SK-N-SH treated with all-trans-retinoic acid at 6 μM for 48 hours (cell line): ENCODE measurements around the gene SCLT1.

Source experiments
- ATAC-seq: fragments of 200-7000 bp; cut with Tn5 transposase; 3 replicates; pipeline ENCODE4 v1.9.1; 2020; ENCODE audit warnings: mild to moderate bottlenecking, moderate library complexity
- ARNTL ChIP-seq: fragments of 450-650 bp; formaldehyde crosslinking; IDR thresholded peaks from 2 replicates; pipeline ENCODE4 v1.5.0; 2020; ENCODE audit warnings: low read depth, mild to moderate bottlenecking, moderate library complexity, borderline replicate concordance
- BACH2 ChIP-seq: fragments of 250-450 bp; sonication (Bioruptor Pico); IDR thresholded peaks from 2 replicates; pipeline ENCODE4 v1.9.0; 2021; ENCODE audit warnings: mild to moderate bottlenecking, borderline replicate concordance
- ESRRG ChIP-seq: fragments of 250-450 bp; sonication (Bioruptor Pico); IDR thresholded peaks from 2 replicates; pipeline ENCODE4 v1.6.1; 2021; ENCODE audit warnings: mild to moderate bottlenecking
- GLIS3 ChIP-seq: fragments of 250-450 bp; sonication (Bioruptor Pico); IDR thresholded peaks from 2 replicates; pipeline ENCODE4 v1.5.0; 2020; ENCODE audit warnings: mild to moderate bottlenecking, moderate library complexity
- OSR1 ChIP-seq: fragments of 250-450 bp; sonication (Bioruptor Pico); IDR thresholded peaks from 2 replicates; pipeline ENCODE4 v1.8.0; 2022; ENCODE audit warnings: moderate library complexity, mild to moderate bottlenecking, inconsistent platforms
- SNAI2 ChIP-seq: fragments of 250-450 bp; sonication (Bioruptor Pico); IDR thresholded peaks from 2 replicates; pipeline ENCODE4 v1.5.0; 2020; ENCODE audit warnings: mild to moderate bottlenecking, moderate library complexity
- TCF4 ChIP-seq: fragments of 250-450 bp; sonication (Bioruptor Pico); IDR thresholded peaks from 2 replicates; pipeline ENCODE4 v1.8.0; 2021; ENCODE audit warnings: mild to moderate bottlenecking, moderate library complexity, borderline replicate concordance
- TOX ChIP-seq: fragments of 250-450 bp; sonication (Bioruptor Pico); IDR thresholded peaks from 2 replicates; pipeline ENCODE4 v1.8.0; 2021; ENCODE audit warnings: mild to moderate bottlenecking, moderate library complexity, borderline replicate concordance
- ZC3H10 ChIP-seq: fragments of 250-450 bp; sonication (Bioruptor Pico); IDR thresholded peaks from 2 replicates; pipeline ENCODE4 v1.5.1; 2021; ENCODE audit warnings: mild to moderate bottlenecking, moderate library complexity
- ZFP3 ChIP-seq: fragments of 250-450 bp; sonication (Bioruptor Pico); IDR thresholded peaks from 2 replicates; pipeline ENCODE4 v1.5.0; 2020; ENCODE audit warnings: mild to moderate bottlenecking, moderate library complexity
- ZFP30 ChIP-seq: fragments of 450-650 bp; formaldehyde crosslinking; IDR thresholded peaks from 2 replicates; pipeline ENCODE4 v1.5.0; 2022; ENCODE audit warnings: mild to moderate bottlenecking, moderate library complexity
- ZNF565 ChIP-seq: fragments of 450-650 bp; formaldehyde crosslinking; conservative IDR thresholded peaks from 2 replicates; pipeline ENCODE4 v1.5.0; 2020; ENCODE audit warnings: low read depth, mild to moderate bottlenecking, moderate library complexity
- ZNF70 ChIP-seq: fragments of 450-650 bp; formaldehyde crosslinking; IDR thresholded peaks from 2 replicates; pipeline ENCODE4 v1.5.0; 2020; ENCODE audit warnings: mild to moderate bottlenecking, moderate library complexity
- ZNF8 ChIP-seq: fragments of 450-650 bp; formaldehyde crosslinking; IDR thresholded peaks from 2 replicates; pipeline ENCODE4 v1.5.0; 2020; ENCODE audit warnings: mild to moderate bottlenecking, moderate library complexity
- TF ChIP-seq, protein P1 (sequence below): fragments of 250-450 bp; sonication (Bioruptor Pico); IDR thresholded peaks from 2 replicates; pipeline ENCODE4 v1.5.1; 2020; ENCODE audit warnings: low read depth, mild to moderate bottlenecking, moderate library complexity
- TF ChIP-seq, protein P2 (sequence below): fragments of 250-450 bp; sonication (Bioruptor Pico); IDR thresholded peaks from 2 replicates; pipeline ENCODE4 v1.5.1; 2021; ENCODE audit warnings: mild to moderate bottlenecking, moderate library complexity
- TF ChIP-seq, protein P3 (sequence below): fragments of 250-450 bp; sonication (Bioruptor Pico); IDR thresholded peaks from 2 replicates; pipeline ENCODE4 v1.5.0; 2020; ENCODE audit warnings: mild to moderate bottlenecking, moderate library complexity
- TF ChIP-seq, protein P4 (sequence below): fragments of 250-450 bp; sonication (Bioruptor Pico); IDR thresholded peaks from 2 replicates; pipeline ENCODE4 v1.8.0; 2020; ENCODE audit warnings: mild to moderate bottlenecking, moderate library complexity, borderline replicate concordance
- TF ChIP-seq, protein P5 (sequence below): fragments of 250-450 bp; sonication (Bioruptor Pico); IDR thresholded peaks from 2 replicates; pipeline ENCODE4 v1.8.0; 2021; ENCODE audit warnings: low read depth, mild to moderate bottlenecking, moderate library complexity, borderline replicate concordance

Gene SCLT1

DNA sequence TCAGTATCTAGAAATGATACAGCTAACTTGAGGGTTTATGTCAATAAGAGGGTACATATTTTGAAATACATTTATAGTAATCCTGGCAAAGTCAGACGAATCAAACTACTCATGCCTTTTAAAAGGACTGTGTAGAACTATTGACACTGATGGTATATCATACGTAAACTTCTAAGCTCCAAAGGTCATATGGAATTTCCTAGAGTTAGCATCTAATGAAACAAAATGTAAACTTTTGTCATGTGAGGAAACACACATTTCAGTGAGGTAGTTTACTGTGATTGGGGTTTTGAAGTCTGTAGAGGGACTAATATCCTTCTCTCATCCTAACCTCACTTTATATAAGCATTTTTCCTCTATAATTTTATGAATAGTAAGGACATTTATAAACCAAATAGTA is 138.4 kb downstream of the SCLT1 start (continued):
- TF ChIP-seq, protein P1, sequence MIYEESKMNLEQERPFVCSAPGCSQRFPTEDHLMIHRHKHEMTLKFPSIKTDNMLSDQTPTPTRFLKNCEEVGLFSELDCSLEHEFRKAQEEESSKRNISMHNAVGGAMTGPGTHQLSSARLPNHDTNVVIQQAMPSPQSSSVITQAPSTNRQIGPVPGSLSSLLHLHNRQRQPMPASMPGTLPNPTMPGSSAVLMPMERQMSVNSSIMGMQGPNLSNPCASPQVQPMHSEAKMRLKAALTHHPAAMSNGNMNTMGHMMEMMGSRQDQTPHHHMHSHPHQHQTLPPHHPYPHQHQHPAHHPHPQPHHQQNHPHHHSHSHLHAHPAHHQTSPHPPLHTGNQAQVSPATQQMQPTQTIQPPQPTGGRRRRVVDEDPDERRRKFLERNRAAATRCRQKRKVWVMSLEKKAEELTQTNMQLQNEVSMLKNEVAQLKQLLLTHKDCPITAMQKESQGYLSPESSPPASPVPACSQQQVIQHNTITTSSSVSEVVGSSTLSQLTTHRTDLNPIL (CRISPR knock-in tag): no peak
- TF ChIP-seq ESRRG (CRISPR knock-in tag) (no peak), ZFP30 (CRISPR knock-in tag) (no peak), ZNF70 (CRISPR knock-in tag) (no peak), GLIS3 (CRISPR knock-in tag) (no peak), ZFP3 (CRISPR knock-in tag) (no peak), ZNF8 (CRISPR knock-in tag) (no peak)
- TF ChIP-seq, all 23 proteins: peak for 0

DNA sequence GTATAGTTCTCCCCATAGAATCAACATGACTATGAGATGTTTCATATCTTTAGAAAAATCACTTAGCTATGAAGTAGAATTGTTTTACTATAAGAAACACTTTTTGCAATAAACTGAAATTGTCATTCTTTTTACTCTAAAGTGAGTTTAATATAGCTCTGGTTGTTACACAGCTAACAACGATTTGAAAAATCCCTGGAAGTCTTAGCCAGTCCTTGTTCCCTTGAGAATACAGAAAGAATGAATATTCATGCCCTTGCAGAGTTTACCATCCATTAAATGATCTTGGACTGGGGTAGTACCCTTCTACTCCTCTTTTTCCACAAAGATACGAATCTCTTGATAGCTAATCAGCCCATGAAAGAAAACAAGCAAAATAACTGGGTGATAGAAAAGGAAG is 142.0 kb downstream of the SCLT1 start:
- TF ChIP-seq GLIS3 (CRISPR knock-in tag) (no peak), ARNTL (no peak), ZFP30 (CRISPR knock-in tag) (no peak)
- TF ChIP-seq, protein P2, sequence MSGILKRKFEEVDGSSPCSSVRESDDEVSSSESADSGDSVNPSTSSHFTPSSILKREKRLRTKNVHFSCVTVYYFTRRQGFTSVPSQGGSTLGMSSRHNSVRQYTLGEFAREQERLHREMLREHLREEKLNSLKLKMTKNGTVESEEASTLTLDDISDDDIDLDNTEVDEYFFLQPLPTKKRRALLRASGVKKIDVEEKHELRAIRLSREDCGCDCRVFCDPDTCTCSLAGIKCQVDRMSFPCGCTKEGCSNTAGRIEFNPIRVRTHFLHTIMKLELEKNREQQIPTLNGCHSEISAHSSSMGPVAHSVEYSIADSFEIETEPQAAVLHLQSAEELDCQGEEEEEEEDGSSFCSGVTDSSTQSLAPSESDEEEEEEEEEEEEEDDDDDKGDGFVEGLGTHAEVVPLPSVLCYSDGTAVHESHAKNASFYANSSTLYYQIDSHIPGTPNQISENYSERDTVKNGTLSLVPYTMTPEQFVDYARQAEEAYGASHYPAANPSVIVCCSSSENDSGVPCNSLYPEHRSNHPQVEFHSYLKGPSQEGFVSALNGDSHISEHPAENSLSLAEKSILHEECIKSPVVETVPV: no peak
- TF ChIP-seq, protein P3, sequence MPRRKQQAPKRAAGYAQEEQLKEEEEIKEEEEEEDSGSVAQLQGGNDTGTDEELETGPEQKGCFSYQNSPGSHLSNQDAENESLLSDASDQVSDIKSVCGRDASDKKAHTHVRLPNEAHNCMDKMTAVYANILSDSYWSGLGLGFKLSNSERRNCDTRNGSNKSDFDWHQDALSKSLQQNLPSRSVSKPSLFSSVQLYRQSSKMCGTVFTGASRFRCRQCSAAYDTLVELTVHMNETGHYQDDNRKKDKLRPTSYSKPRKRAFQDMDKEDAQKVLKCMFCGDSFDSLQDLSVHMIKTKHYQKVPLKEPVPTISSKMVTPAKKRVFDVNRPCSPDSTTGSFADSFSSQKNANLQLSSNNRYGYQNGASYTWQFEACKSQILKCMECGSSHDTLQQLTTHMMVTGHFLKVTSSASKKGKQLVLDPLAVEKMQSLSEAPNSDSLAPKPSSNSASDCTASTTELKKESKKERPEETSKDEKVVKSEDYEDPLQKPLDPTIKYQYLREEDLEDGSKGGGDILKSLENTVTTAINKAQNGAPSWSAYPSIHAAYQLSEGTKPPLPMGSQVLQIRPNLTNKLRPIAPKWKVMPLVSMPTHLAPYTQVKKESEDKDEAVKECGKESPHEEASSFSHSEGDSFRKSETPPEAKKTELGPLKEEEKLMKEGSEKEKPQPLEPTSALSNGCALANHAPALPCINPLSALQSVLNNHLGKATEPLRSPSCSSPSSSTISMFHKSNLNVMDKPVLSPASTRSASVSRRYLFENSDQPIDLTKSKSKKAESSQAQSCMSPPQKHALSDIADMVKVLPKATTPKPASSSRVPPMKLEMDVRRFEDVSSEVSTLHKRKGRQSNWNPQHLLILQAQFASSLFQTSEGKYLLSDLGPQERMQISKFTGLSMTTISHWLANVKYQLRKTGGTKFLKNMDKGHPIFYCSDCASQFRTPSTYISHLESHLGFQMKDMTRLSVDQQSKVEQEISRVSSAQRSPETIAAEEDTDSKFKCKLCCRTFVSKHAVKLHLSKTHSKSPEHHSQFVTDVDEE: no peak
- ATAC-seq: no peak

DNA sequence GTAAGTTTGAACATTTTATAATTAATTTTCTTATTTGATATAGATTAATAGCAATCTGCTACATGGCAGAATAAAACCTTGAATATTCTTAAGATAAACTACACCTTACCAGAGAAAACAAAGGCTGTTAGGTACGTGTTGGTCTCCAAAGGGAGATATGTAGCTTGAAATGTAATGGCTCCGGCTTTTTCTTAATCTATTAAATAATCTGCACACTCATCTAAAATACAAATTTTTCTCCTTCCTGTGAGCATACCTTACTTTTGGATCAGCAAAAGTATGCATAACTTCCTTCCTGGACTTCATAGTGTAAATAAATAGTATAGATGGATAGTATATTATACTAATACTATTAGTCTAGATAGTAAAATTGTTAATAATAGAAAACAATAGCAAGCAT is 142.5 kb downstream of the SCLT1 start:
- ATAC-seq: no peak
- TF ChIP-seq, protein P1 (CRISPR knock-in tag): no peak
- TF ChIP-seq GLIS3 (CRISPR knock-in tag): no peak
- no peak for TF ChIP-seq SNAI2 (CRISPR knock-in tag)
- TF ChIP-seq ZNF70 (CRISPR knock-in tag): no peak
- no peak for TF ChIP-seq ZFP3 (CRISPR knock-in tag)
- TF ChIP-seq ZNF8 (CRISPR knock-in tag): no peak
- no peak for TF ChIP-seq ZNF565 (CRISPR knock-in tag)
- no peak for TF ChIP-seq ESRRG (CRISPR knock-in tag)
- no peak for TF ChIP-seq ARNTL
- TF ChIP-seq, protein P4, sequence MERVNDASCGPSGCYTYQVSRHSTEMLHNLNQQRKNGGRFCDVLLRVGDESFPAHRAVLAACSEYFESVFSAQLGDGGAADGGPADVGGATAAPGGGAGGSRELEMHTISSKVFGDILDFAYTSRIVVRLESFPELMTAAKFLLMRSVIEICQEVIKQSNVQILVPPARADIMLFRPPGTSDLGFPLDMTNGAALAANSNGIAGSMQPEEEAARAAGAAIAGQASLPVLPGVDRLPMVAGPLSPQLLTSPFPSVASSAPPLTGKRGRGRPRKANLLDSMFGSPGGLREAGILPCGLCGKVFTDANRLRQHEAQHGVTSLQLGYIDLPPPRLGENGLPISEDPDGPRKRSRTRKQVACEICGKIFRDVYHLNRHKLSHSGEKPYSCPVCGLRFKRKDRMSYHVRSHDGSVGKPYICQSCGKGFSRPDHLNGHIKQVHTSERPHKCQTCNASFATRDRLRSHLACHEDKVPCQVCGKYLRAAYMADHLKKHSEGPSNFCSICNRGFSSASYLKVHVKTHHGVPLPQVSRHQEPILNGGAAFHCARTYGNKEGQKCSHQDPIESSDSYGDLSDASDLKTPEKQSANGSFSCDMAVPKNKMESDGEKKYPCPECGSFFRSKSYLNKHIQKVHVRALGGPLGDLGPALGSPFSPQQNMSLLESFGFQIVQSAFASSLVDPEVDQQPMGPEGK: no peak
- TF ChIP-seq OSR1 (CRISPR knock-in tag): no peak
- no peak for TF ChIP-seq TOX (CRISPR knock-in tag)

DNA sequence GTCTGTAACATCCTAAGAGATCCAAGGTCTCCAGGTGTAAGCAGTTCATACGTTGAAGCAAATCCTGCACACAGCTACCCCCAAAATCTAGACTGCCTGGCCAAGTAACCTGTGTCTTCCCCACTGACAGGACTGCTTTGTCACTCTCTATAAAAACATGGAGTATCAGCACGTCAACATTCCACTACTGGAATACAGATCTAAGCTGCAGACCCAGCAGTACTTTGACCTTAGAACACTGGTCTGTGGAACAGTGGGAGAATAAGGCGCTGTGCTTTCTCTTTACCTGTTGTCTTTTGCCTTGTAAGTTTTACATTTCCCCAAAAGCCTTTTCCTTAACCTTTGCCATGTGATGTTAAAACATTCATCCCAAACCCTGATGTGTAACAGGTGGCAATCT is 146.4 kb downstream of the SCLT1 start:
- ATAC-seq: no peak
- no peak for TF ChIP-seq ZC3H10 (CRISPR knock-in tag)
- no peak for TF ChIP-seq BACH2
- TF ChIP-seq, protein P1 (CRISPR knock-in tag): no peak
- no peak for TF ChIP-seq OSR1 (CRISPR knock-in tag)
- TF ChIP-seq SNAI2 (CRISPR knock-in tag): no peak
- TF ChIP-seq TCF4 (CRISPR knock-in tag): no peak
- no peak for TF ChIP-seq ZFP3 (CRISPR knock-in tag)
- no peak for TF ChIP-seq ZFP30 (CRISPR knock-in tag)
- TF ChIP-seq TOX (CRISPR knock-in tag): no peak
- TF ChIP-seq, protein P3: no peak
- no peak for TF ChIP-seq ZNF8 (CRISPR knock-in tag)
- TF ChIP-seq, protein P5, sequence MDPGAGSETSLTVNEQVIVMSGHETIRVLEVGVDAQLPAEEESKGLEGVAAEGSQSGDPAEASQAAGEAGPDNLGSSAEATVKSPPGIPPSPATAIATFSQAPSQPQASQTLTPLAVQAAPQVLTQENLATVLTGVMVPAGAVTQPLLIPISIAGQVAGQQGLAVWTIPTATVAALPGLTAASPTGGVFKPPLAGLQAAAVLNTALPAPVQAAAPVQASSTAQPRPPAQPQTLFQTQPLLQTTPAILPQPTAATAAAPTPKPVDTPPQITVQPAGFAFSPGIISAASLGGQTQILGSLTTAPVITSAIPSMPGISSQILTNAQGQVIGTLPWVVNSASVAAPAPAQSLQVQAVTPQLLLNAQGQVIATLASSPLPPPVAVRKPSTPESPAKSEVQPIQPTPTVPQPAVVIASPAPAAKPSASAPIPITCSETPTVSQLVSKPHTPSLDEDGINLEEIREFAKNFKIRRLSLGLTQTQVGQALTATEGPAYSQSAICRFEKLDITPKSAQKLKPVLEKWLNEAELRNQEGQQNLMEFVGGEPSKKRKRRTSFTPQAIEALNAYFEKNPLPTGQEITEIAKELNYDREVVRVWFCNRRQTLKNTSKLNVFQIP (CRISPR knock-in tag): no peak
